ENCODE results near the gene CDC25B. TPM values are rescaled to one million over a fixed set of nuclear protein-coding genes. Genes with fewer than 3 reads are reported as not detected.
A peak's percentile ranks its signal among the peaks of the same experiment; 100 is the strongest.

CDC25B gene
- 18.7 TPM for total RNA-seq
- 42.2 TPM for polyA plus RNA-seq

- peak; percentile 86 for DNase-seq (ENCODE audit: extremely low spot score)
- H3K36me3 ChIP-seq (ENCODE audit: insufficient read depth), result no peaks in the 10 kb centered on the region
- no peaks in the 10 kb centered on the region for H3K4me1 ChIP-seq (ENCODE audit: insufficient read depth)
- H3K4me3 ChIP-seq (ENCODE audit: low read depth, low read length), result peak within 1 kb of the TSS; percentile 78
- peak within 1 kb of the TSS; percentile 98 for H3K27ac ChIP-seq (ENCODE audit: low read depth)
- under 1% methylated on average over 66 of the region's 69 CpGs for WGBS
Observed at GRCh38 chr20:3795511-3796468, at the start of gene CDC25B. Gene CDC25B, plus strand, starts transcription at chr20:3796310. Its CDS starts 222 bp downstream, at chr20:3796532.

DNA sequence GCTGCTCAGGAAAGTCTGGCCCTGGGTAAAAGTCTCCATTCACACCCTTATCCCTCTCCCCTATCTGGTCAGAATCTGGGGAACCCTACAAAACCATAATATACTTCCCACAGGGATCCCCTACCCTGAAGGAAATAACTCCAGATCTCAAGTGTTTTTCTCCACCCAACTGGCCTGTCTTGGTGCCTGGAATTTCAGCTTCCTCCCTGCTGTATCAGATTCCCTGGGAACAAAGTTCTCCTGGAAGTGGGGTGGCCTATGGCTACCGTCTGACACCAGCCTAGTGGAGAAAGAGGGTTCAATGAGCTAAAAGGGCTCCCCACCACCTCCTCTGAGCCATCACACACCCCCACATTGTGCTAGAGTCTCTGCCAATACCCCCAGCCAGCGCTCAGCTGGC is 48.6 kb upstream of the CDC25B start:
- no peak for DNase-seq (ENCODE audit: extremely low spot score)
- Histone ChIP-seq H3K27ac (ENCODE audit: low read depth) (no peak overlapping the region), H3K4me3 (ENCODE audit: low read depth, low read length) (no peak overlapping the region), H3K4me1 (ENCODE audit: insufficient read depth) (no peaks in the 10 kb centered on the region), H3K36me3 (ENCODE audit: insufficient read depth) (no peaks in the 10 kb centered on the region)
- WGBS, result 87% methylated on average over 2 of the region's 2 CpGs

- H3K4me1 ChIP-seq (ENCODE audit: insufficient read depth), result no peaks in the 10 kb centered on the region
- no peaks in the 10 kb centered on the region for H3K36me3 ChIP-seq (ENCODE audit: insufficient read depth)
- H3K4me3 ChIP-seq (ENCODE audit: low read depth, low read length), result no peak overlapping the region
- 92% methylated on average over 16 of the region's 16 CpGs for WGBS
- DNase-seq (ENCODE audit: extremely low spot score), result no peak
- no peak overlapping the region for H3K27ac ChIP-seq (ENCODE audit: low read depth)
Observed at GRCh38 chr20:3748073-3748472, 48.0 kb upstream of the CDC25B start.

GRCh38 chr20:3749087-3749688 is 46.9 kb upstream of the CDC25B start:
- H3K36me3 ChIP-seq (ENCODE audit: insufficient read depth), result no peaks in the 10 kb centered on the region
- no peaks in the 10 kb centered on the region for H3K4me1 ChIP-seq (ENCODE audit: insufficient read depth)
- H3K27ac ChIP-seq (ENCODE audit: low read depth), result no peak overlapping the region
- WGBS, result 82% methylated on average over 24 of the region's 24 CpGs
- no peak for DNase-seq (ENCODE audit: extremely low spot score)
- no peak overlapping the region for H3K4me3 ChIP-seq (ENCODE audit: low read depth, low read length)

DNA sequence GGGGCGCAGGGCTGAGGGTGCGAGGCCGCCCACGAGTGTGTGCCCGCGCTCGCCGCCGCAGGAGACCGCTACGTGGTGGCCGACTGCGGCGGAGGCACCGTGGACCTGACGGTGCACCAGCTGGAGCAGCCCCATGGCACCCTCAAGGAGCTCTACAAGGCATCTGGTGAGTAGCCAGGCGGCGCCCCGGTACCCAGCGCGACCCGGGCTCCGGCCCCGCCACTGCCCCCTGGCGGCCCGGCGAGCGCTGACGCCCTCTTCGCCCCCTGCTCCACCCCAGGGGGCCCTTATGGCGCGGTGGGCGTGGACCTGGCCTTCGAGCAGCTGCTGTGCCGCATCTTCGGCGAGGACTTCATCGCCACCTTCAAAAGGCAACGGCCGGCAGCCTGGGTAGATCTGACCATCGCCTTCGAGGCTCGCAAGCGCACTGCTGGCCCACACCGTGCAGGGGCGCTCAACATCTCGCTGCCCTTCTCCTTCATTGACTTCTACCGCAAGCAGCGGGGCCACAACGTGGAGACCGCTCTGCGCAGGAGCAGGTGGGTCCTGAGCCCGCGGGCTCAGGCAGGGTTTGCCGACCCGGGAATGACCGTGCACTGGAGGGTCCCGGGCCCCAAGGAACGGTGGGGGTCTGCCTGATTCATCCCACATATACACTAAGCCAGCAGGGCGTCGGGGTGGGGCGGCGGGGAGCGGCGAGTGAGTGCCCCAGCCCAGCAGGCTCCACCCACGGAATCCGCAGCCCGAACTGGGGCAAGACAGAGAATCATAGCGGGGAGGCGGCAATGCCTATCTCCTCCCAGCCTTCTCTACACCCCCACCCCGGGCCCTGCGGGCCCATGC is 46.2 kb upstream of the CDC25B start:
- no peaks in the 10 kb centered on the region for H3K4me1 ChIP-seq (ENCODE audit: insufficient read depth)
- WGBS, result 63% methylated on average over 72 of the region's 72 CpGs
- DNase-seq (ENCODE audit: extremely low spot score), result no peak
- no peak overlapping the region for H3K27ac ChIP-seq (ENCODE audit: low read depth)
- no peaks in the 10 kb centered on the region for H3K36me3 ChIP-seq (ENCODE audit: insufficient read depth)
- H3K4me3 ChIP-seq (ENCODE audit: low read depth, low read length), result no peak overlapping the region

DNA sequence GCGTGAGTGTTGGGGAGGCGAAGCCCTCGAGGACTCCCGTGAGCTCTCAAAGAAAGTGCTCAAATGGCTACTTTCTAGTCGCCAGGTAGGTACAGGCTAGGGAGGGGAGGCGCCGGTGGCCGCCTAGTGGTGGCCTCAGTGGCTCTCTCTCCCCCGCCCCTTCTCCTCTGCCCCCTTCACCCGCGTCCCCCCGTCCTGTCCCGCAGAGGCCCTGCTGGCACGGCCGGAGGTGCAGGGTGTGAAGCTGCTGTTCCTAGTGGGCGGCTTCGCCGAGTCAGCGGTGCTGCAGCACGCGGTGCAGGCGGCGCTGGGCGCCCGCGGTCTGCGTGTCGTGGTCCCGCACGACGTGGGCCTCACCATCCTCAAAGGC is 44.8 kb upstream of the CDC25B start:
- H3K27ac ChIP-seq (ENCODE audit: low read depth), result no peak overlapping the region
- DNase-seq (ENCODE audit: extremely low spot score), result no peak
- 84% methylated on average over 31 of the region's 31 CpGs for WGBS
- H3K4me3 ChIP-seq (ENCODE audit: low read depth, low read length), result no peak overlapping the region
- H3K36me3 ChIP-seq (ENCODE audit: insufficient read depth), result no peaks in the 10 kb centered on the region
- no peaks in the 10 kb centered on the region for H3K4me1 ChIP-seq (ENCODE audit: insufficient read depth)

DNA sequence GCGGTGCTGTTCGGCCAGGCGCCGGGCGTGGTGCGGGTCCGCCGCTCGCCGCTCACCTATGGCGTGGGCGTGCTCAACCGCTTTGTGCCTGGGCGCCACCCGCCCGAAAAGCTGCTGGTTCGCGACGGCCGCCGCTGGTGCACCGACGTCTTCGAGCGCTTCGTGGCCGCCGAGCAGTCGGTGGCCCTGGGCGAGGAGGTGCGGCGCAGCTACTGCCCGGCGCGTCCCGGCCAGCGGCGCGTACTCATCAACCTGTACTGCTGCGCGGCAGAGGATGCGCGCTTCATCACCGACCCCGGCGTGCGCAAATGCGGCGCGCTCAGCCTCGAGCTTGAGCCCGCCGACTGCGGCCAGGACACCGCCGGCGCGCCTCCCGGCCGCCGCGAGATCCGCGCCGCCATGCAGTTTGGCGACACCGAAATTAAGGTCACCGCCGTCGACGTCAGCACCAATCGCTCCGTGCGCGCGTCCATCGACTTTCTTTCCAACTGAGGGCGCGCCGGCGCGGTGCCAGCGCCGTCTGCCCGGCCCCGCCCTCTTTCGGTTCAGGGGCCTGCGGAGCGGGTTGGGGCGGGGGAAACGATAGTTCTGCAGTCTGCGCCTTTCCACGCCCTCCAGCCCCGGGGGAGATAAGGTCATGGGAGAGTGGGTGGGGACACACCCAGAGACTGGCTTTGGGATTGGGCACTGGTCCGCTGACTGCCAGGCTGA is 44.3 kb upstream of the CDC25B start:
- 45% methylated on average over 95 of the region's 95 CpGs for WGBS
- Histone ChIP-seq H3K4me1 (ENCODE audit: insufficient read depth) (no peaks in the 10 kb centered on the region), H3K36me3 (ENCODE audit: insufficient read depth) (no peaks in the 10 kb centered on the region), H3K27ac (ENCODE audit: low read depth) (no peak overlapping the region), H3K4me3 (ENCODE audit: low read depth, low read length) (peak overlapping the region; percentile 19)
- DNase-seq (ENCODE audit: extremely low spot score), result no peak

GRCh38 chr20:3752386-3752759 is 43.7 kb upstream of the CDC25B start:
- Histone ChIP-seq H3K4me1 (ENCODE audit: insufficient read depth) (no peaks in the 10 kb centered on the region), H3K4me3 (ENCODE audit: low read depth, low read length) (peak overlapping the region; percentile 19), H3K27ac (ENCODE audit: low read depth) (no peak overlapping the region), H3K36me3 (ENCODE audit: insufficient read depth) (no peaks in the 10 kb centered on the region)
- WGBS, result 54% methylated on average over 13 of the region's 13 CpGs
- no peak for DNase-seq (ENCODE audit: extremely low spot score)

- WGBS, result 38% methylated on average over 4 of the region's 4 CpGs
- Histone ChIP-seq H3K27ac (ENCODE audit: low read depth) (no peak overlapping the region), H3K4me1 (ENCODE audit: insufficient read depth) (no peaks in the 10 kb centered on the region), H3K36me3 (ENCODE audit: insufficient read depth) (no peaks in the 10 kb centered on the region), H3K4me3 (ENCODE audit: low read depth, low read length) (no peak overlapping the region)
- DNase-seq (ENCODE audit: extremely low spot score), result no peak
Observed at GRCh38 chr20:3753098-3753497, 43.0 kb upstream of the CDC25B start.

DNA sequence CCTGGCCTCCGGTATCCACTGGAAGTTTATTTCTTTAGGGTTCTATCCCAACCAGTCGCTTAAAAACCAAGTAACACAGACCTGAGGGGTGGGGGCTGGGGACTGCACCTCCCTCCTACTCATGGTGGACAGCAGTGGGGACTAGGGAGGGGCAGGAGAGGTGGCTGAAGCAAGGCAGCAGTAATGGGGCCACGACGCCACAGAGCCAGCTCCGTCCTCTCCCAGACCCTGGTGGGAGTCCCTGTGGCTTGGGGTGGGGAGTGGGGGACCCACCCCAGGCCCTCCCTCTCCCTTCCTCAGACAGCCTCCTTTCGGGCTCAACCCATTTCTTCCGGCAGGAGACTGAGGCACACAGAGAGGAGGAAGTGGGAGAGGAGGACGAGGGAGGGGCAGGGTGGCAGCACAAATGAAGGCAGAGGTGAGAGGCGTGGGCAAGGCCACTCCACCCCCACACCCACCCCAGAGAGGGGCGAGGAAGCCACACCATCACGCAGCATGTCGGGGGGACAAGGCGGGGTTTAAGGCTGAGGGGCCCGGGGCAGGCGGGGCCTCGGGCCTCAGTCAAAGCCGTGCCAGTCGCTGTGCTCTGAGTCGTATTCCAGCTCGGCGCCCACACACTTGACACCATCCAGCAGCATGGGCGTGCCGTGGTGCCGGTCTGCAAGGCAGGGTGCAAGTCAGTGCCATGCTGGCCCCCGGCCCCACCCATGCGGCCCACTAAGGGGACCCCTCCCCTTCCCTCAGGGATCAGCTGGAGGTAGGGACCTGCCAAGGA is 42.4 kb upstream of the CDC25B start:
- no peak for DNase-seq (ENCODE audit: extremely low spot score)
- H3K4me3 ChIP-seq (ENCODE audit: low read depth, low read length), result no peak overlapping the region
- H3K4me1 ChIP-seq (ENCODE audit: insufficient read depth), result no peaks in the 10 kb centered on the region
- no peaks in the 10 kb centered on the region for H3K36me3 ChIP-seq (ENCODE audit: insufficient read depth)
- H3K27ac ChIP-seq (ENCODE audit: low read depth), result no peak overlapping the region
- 82% methylated on average over 26 of the region's 26 CpGs for WGBS

DNA sequence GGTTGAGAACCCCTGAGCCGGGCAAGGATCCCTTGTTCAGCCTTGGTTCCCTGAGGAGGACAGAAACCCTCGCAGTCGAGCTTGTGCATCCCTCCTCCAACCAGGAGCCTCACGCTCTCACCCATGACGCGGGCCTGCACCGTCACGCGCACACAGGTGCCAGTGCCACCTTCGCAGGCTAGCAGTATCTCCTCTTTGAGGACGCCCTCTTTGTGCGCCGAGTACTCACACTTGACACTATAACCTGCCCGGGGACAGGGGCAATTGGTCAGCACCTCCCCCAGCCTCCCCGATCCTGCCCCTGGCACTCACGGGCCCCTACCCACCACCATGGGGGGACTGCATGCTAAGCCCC is 41.9 kb upstream of the CDC25B start:
- no peak for DNase-seq (ENCODE audit: extremely low spot score)
- WGBS, result 91% methylated on average over 16 of the region's 16 CpGs
- no peak overlapping the region for H3K4me3 ChIP-seq (ENCODE audit: low read depth, low read length)
- no peak overlapping the region for H3K27ac ChIP-seq (ENCODE audit: low read depth)
- H3K4me1 ChIP-seq (ENCODE audit: insufficient read depth), result no peaks in the 10 kb centered on the region
- H3K36me3 ChIP-seq (ENCODE audit: insufficient read depth), result no peaks in the 10 kb centered on the region

GRCh38 chr20:3755269-3755668 is 40.8 kb upstream of the CDC25B start:
- H3K4me3 ChIP-seq (ENCODE audit: low read depth, low read length), result no peak overlapping the region
- 83% methylated on average over 7 of the region's 7 CpGs for WGBS
- H3K36me3 ChIP-seq (ENCODE audit: insufficient read depth), result no peaks in the 10 kb centered on the region
- H3K4me1 ChIP-seq (ENCODE audit: insufficient read depth), result no peaks in the 10 kb centered on the region
- no peak overlapping the region for H3K27ac ChIP-seq (ENCODE audit: low read depth)
- no peak for DNase-seq (ENCODE audit: extremely low spot score)

Data from urinary bladder (tissue), 4 donors.